ENCODE data around the gene KCNF1.

GRCh38 chr2:10954416-10954815 lies 42.7 kb downstream of the KCNF1 start:
- TF ChIP-seq TAF1 (IDR thresholded peaks at IDR 0.05; ENCODE audit: borderline replicate concordance, insufficient read depth, low read length) = no peak
- TF ChIP-seq REST (IDR thresholded peaks at IDR 0.05; ENCODE audit: insufficient read depth in 1 of 2, low read depth in 2 of 2, low read length in 2 of 2) = no peak
